Right lung (tissue), 10 donors: ENCODE measurements around the gene NTN1. TPM values are rescaled to one million over a fixed set of nuclear protein-coding genes. Genes with fewer than 3 reads are reported as not detected.
"Not testable (repeated sequence)": the region's sequence is repeated elsewhere in the genome, so short reads cannot be mapped to it uniquely, and the experiment has no call there.

ENCODE experiments used
- DNase-seq, 2 donors: peaks; one replicate each; pipeline ENCODE4 v3.0.0-alpha.2; 2013
- long read RNA-seq, 8 donors: transcript quantifications; one replicate each; lab custom pipeline, GENCODE V29; 2026
- polyA plus RNA-seq, 5 donors: library from polyadenylated mRNA; unstranded; fragments of 120-200 nt; gene quantifications; one replicate each; pipeline versions ENCODE4 v1.2.1 to v1.2.3, GENCODE V29; 2013; ENCODE audit warnings: inconsistent platforms in 1 of 5, low replicate concordance in 1 of 5; ENCODE audit not compliant: insufficient read length in 5 of 5, insufficient read depth in 1 of 5

Gene NTN1
- 10 to 100 TPM in 2 of 5 donors, 1 to 10 TPM in 3; 6.3 to 16.8 (median 8.4) TPM for polyA plus RNA-seq
- long read RNA-seq, donor 1 = 0 reads
- long read RNA-seq, donor 2 = 0 reads
- long read RNA-seq, donor 3, full-length matches to known transcripts = 3 of 3 reads
- long read RNA-seq, donor 3, partial matches to known transcripts = 0 of 3 reads
- long read RNA-seq, donor 3, other reads (novel, unspliced or antisense) = 0 of 3 reads
- long read RNA-seq, donor 4 = 0 reads
- long read RNA-seq, donor 5, partial matches to known transcripts = 7 of 7 reads
- long read RNA-seq, donor 5, other reads (novel, unspliced or antisense) = 0 of 7 reads
- long read RNA-seq, donor 6, full-length matches to known transcripts = 1 of 1 reads
- long read RNA-seq, donor 6, partial matches to known transcripts = 0 of 1 reads
- long read RNA-seq, donor 6, other reads (novel, unspliced or antisense) = 0 of 1 reads
- long read RNA-seq, donor 7 = 0 reads
- long read RNA-seq, donor 8 = 0 reads

DNA sequence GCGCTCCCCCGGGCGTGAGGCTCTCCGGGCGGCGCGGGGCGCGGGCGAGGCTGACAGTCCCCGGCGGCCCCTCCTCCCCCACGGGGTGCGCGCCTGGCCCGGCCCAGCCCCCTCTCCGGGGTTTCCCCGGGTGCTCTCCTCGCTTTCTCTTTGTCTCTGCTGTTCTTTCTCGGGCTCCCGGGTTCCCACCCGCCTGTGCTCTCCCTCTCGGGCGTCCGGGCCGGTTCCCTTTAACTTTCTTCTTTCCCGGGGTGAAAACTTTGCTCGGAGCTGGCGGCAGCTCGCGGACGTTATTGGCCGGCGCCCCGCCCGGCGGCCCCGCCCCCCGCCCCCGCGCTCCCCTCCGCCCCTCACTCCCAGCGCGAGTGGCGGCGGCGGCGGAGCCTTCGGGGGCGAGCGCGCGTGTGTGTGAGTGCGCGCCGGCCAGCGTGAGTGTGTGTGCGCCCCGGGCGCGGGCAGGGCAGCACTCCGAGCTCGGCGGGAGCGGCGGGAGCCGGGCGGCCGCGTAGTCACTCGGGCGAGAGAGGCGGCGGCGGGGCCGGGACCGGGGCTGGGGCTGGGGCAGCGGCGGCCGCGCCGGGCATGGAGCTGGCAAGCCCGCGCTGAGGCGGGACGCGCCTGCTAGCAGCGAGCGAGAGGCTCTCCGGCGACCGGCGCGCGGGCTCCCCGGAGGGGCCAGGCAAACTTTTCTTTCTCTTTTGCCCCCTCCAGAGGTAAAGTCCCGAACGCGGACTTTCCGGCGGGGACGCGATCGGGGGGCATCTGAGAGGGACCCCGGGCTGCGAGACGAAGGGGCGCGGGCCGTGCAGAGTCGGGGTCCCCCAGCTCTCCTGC is at the start of gene NTN1:
TSS of gene NTN1 (plus strand) at position 353 of the 834 bp plus-strand sequence. CDS start 864 bp downstream, outside the sequence.
- peak; percentile 40 to 55 for DNase-seq

GRCh38 chr17:8975091-8975725 is 46.1 kb upstream of the NTN1 start:
- DNase-seq = no peak

DNA sequence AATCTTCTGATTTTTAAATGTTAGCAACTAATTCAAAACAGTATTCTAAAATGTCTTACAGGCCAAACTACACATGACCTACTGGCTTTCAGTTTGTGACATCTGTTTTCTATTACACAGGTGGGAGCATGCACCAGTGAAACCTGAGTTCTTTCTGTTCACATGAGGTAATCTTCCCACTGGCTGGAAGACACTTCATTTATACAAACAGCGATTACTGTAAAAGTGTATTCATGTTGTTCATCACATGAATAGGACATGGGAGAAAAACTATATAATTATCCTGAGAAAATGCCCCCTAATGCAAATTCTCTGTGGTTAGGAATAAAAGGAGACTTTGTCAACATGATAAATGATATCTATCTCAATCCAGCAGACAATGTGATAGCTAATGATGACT is 44.7 kb upstream of the NTN1 start:
- DNase-seq = no peak

GRCh38 chr17:8979715-8980114 is 41.6 kb upstream of the NTN1 start:
- DNase-seq = no peak

GRCh38 chr17:8981443-8981842 is 39.9 kb upstream of the NTN1 start:
- DNase-seq = no peak

DNA sequence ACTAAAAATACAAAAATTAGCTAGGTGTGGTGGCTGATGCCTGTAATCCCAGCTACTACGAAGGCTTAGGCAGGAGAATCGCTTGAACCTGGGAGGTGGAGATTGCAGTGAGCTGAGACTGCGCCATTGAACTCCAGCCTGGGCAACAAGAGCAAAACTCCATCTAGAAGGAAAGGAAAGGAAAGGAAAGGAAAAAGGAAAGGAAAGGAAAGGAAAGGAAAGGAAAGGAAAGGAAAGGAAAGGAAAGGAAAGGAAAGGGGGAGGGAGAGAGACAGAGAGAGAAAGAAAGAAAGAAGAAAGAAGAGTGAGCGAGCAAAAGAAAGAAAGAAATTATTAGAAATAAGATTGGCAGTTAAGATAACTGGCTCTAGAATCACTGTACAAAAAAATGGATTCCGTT is 37.1 kb upstream of the NTN1 start:
- DNase-seq = not testable (repeated sequence)

- DNase-seq = no peak
These were observed 36.1 kb upstream of the NTN1 start for GRCh38 chr17:8985054-8985701.

DNA sequence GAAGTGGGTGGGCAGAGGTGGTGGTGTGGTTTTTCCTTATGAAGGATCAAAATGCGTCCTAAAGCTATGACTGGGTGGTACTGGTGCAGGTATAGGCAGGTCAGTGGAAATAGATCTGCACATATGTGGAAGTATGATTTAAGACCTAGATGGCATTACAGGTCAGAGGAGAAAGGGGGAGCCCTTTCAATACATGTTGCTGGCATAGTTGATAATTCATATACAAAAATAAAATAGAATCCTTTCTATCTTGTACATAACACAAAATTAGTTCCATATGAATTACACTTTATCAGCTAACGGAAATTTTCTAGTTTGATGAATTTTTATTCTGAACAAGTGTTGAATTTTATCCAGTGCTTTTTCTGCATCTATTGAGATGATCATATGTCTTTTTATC is 35.0 kb upstream of the NTN1 start:
- no peak for DNase-seq

DNA sequence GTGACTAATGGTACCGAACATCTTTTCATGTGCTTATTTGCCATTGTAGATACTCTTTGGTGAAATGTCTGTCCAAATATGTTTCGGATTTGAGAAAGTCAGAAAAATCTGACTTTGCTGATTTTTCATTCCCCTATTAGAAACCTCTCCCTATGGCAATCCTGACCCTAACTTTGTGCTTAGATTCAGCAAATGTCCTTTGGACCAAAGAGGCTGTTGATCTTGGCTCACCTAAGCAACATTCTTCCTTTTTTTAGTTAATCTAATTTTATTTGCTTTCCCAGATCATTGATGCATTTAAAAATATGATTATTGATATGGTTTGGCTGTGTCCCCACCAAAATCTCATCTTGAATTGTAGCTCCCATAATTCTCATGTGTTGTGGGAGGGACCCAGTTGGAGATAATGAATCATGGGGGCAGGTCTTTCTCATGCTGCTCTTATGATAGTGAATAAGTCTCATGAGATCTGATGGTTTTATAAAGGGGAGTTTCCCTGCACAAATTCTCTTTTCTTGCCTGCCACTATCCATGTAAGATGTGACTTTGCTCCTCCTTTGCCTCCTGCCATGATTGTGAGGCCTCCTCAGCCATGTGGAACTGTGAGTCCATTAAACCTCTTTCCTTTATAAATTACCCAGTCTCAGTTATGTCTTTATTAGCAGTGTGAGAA is 32.9 kb upstream of the NTN1 start:
- not testable (repeated sequence) for DNase-seq

- peak; percentile 23 to 52 for DNase-seq
These were observed 29.6 kb upstream of the NTN1 start for GRCh38 chr17:8991514-8992285.

DNA sequence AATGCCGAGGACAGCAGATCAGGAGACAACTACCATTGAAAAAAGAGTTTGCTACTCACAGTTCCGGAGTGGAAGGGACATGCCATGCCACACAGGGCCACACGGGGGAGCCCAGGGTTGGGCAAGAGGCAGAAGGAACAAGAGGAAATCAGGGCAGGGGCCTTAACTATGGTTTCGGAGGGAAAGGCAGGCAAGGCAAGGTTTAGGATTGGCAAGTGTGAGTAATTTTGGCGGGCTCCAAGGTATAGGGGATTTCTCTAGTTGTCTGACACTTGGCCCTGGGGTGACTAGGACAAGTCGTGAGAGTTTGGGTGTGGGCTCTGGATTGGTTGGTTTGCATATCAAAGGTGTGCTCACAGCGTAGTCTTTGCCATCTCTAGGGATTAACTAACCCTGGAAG is 27.0 kb upstream of the NTN1 start:
- no peak for DNase-seq

GRCh38 chr17:8995711-8996110 is 25.6 kb upstream of the NTN1 start:
- no peak for DNase-seq

GRCh38 chr17:8997994-8998628 is 23.2 kb upstream of the NTN1 start:
- DNase-seq = no peak

GRCh38 chr17:9001559-9001958 is 19.8 kb upstream of the NTN1 start:
- no peak for DNase-seq

DNA sequence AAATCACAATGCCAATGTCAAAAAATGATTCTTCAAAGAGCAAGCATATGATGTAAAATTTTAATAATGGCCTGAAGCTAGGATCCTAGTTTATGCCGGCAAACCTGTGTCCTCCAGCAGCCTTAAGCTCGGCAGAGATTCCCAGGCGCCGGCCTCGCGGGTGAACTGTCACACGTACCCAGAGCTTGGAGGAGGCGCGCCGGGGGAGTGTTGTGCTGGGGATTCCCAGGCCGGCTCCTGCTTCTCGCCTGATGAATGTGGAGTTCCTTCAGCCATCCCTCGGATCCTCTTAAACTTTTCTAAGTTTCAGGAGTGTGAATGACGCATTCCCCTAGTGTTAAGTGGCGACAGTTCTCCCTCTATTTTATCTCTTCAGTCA is 19.1 kb upstream of the NTN1 start:
- DNase-seq = no peak

DNA sequence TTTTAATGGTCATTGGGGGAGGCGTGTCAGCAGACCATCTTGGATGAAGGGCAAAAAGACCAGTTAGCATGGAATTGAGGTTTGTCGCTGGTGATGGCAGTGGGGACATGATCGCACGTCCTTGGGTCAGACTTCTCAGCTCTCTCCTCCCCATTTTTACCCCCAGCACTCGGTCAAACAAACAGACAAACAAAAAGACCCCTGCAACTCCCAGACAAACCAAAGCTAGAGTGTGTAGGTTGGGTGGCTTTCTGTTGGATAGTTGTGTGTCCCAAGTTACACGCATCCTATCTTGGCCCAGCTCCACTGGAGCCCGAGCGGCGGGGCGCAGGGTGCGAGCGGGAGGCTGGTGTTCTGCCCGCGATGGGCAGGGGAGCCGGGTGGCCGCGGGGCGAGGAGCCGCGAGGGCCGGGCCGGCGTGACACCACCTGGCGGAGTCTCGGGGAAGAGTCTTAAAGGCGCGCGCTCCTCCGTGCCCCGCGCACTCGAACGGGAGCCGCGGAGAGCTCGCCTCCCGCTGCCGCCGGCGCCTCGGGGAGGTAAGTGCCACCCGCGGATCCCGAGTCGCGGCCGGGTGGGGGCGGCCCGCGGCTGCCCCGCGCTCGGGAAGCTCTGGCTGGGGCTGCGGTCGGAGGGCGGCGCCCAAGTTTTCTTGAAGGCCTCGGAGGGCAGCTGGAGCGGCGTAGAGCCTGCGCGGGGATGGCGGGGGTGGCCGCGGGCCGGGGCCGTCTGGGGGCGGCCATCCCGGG is 18.5 kb upstream of the NTN1 start:
- DNase-seq = no peak

DNA sequence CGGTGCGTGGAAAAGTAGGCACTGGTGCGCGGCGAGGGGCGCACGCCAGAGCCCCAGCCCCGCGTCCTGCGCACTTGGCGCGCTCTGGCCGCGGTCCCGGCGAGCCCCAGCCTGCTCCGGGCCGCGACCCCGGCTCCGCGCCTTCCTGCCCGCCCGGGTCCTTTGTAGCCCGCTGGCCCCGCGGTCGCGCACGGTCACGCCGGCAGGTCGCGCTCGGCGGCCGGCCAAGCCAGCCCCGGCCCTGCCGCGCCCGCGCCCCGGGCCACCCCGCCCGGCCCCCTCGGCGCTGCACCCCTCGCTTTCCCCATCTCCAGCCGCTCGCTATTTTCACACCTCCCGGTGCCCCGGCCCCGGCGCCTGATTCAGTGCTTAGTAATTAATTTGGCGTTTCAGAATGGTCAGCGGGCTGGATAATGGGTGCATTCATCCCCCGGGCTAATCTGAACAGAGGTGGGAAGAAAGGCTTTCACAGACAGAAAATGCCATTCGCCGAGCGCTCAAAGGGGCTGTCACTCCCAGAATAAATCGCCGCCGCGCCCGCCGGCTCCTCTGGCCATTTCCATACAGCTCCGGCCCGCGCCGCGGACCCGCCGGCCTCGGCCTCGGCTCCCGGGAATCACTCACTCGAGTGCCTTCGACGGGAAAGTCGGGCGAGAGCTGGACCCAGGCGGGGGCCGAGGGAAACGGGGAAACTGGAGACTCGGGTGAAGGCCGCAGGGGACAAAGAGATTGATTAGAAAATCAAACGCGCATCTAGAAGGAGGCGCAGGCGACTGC is 17.8 kb upstream of the NTN1 start:
- DNase-seq = no peak
